ENCODE results near the gene ACSM2A.
"Not testable (repeated sequence)": the region's sequence is repeated elsewhere in the genome, so short reads cannot be mapped to it uniquely, and the experiment has no call there.

ACSM2A gene

DNA sequence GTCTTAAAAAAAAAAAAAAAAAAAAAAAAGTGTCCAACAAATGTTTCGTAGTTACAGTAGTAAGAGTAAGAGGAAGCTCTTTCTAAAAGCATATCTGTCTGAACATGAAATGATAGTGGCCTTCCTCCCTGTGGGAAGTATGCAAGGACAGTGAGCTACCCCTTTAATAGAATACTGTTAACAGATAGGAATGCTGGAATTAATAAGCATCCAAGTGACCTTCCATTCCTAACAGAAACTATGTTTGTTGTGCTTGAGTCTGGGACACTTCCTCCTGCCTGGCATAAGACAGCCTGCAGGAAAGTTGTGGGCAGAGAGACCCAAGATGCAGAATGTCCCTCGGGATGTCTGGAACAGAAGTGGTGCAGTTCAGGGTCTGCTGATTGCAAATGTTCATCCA lies 12.4 kb upstream of the ACSM2A start:
- H3K4me3 Mint-ChIP-seq; H3K36me3 Mint-ChIP-seq (ENCODE audit: low read depth); H3K27ac Mint-ChIP-seq; H3K4me1 Mint-ChIP-seq (ENCODE audit: low read depth); H3K27me3 Mint-ChIP-seq; H3K9me3 Mint-ChIP-seq: not testable (repeated sequence)

DNA sequence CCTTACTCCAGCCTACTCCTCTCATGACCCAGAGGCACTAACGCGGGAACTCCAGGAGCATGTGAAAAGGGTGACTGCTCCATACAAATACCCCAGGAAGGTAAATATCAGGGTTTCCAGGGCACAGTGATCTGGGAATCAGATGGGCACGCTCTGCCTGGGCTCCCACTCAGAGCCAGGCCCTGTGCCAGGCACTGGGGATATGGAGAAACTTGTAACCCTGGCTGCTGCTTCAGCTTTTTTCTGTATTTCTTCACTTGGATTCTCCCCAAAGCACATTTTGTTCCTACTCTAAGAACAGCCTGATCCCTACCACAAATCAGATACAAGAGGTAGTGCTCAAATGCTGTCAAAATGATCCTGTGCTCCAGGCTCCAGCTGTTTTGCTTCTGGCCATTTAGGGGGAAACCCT lies 11.5 kb upstream of the ACSM2A start:
- H3K27me3 Mint-ChIP-seq; H3K36me3 Mint-ChIP-seq (ENCODE audit: low read depth); H3K9me3 Mint-ChIP-seq; H3K4me3 Mint-ChIP-seq; H3K27ac Mint-ChIP-seq; H3K4me1 Mint-ChIP-seq (ENCODE audit: low read depth): not testable (repeated sequence)

DNA sequence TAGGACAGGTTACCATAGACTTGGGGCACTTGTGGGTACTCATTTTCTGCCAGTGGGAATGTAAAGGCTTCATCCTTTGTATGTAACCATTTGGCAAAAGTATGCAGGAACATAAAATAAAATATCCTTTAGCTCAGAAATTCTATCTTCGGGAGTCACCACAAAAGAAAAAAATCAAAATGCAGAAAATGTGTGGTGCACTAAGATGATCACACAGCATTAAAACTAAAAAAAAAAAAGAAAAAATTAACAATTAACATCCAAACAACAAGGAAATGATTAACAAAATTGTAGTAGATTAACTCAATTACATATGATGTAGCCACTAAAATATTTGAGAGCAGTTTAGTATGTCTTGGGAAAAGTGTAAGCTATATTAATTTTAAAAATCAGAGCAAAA lies 10.6 kb upstream of the ACSM2A start:
- H3K36me3 Mint-ChIP-seq (ENCODE audit: low read depth); H3K4me3 Mint-ChIP-seq; H3K27me3 Mint-ChIP-seq; H3K4me1 Mint-ChIP-seq (ENCODE audit: low read depth); H3K9me3 Mint-ChIP-seq; H3K27ac Mint-ChIP-seq: not testable (repeated sequence)

- Mint-ChIP-seq H3K36me3 (ENCODE audit: low read depth) (no peaks in the 10 kb centered on the region), H3K4me3 (no peak overlapping the region), H3K9me3 (no peaks in the 10 kb centered on the region), H3K27ac (no peak overlapping the region), H3K27me3 (no peaks in the 10 kb centered on the region), H3K4me1 (ENCODE audit: low read depth) (no peaks in the 10 kb centered on the region)
These were observed 10.1 kb upstream of the ACSM2A start for GRCh38 chr16:20441191-20441590.

GRCh38 chr16:20441859-20442258 lies 9.5 kb upstream of the ACSM2A start:
- not testable (repeated sequence) for H3K4me3 Mint-ChIP-seq; H3K36me3 Mint-ChIP-seq (ENCODE audit: low read depth); H3K9me3 Mint-ChIP-seq; H3K27ac Mint-ChIP-seq; H3K4me1 Mint-ChIP-seq (ENCODE audit: low read depth); H3K27me3 Mint-ChIP-seq

DNA sequence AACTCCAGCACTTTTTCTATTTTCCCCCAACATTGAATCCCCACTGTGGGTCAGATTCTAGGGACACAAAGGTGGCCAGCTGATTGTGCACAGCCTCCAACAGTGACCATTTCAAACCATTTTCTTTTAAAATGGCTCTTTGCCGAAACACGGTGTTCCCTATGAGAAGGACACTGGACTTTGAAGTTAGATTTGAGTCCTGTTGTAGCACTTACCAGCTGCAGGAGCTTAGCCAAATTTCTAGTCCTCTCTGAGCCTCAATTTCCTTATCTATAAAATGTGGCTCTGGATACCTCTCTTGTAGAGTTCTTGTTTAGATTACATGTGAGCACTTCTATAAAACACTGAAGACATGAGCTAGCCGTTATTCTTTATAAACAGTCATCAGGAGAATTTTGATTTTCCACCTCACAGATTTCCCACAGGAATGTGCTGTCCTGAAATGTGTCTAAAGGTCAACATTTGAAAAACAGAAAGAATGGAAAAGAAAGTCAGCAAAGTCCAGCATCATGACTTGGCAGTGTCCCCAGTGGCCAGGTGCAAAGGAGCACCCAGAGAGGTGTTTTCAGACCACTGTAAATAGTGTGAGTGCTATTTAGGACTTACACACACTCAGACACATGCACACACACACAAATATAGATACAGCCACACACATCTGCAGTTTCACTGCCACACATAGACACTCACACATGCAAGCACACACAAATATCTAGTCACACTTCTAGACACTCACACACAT lies 4.5 kb upstream of the ACSM2A start:
- H3K4me3 Mint-ChIP-seq; H3K36me3 Mint-ChIP-seq (ENCODE audit: low read depth); H3K27ac Mint-ChIP-seq; H3K9me3 Mint-ChIP-seq; H3K27me3 Mint-ChIP-seq; H3K4me1 Mint-ChIP-seq (ENCODE audit: low read depth): not testable (repeated sequence)

DNA sequence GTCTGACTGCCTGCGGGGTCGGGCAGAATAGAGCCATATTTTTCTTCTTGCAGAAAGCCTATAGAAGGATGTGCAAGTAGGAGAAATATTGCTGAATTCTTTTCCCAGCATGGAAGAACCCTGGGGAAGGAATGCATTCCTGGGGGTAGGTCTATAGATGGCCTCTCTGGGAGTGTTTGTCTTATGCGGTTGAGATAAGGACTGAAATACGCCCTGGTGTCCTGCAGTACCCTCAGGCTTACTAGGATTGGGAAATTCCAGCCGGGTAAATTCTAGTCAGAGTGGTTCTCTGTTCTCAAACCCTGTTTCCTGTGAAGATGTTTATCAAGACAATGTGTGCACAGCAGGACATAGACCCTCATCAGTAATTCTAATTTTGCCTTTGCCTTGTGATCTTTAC lies 2.3 kb downstream of the ACSM2A start:
- not testable (repeated sequence) for H3K4me1 Mint-ChIP-seq (ENCODE audit: low read depth); H3K27me3 Mint-ChIP-seq; H3K9me3 Mint-ChIP-seq; H3K27ac Mint-ChIP-seq; H3K4me3 Mint-ChIP-seq; H3K36me3 Mint-ChIP-seq (ENCODE audit: low read depth)

DNA sequence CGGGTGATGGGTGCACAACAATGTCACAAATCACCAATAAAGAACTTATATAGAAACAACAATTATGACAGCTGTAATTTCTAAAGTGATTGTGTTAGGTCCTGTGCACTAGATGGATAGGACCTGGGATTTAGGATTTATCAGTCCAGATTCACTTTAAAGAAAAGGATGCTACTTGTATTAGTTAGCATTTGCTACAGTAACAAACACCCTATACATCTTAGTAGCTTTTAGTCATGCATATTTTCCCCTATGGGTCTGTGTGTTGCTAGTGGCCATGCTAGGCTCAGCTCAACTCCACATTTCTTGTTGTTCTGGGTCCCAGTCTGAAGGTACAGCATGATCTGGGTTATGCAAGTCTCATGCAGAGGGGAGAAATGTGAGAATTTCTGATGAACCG lies 7.9 kb downstream of the ACSM2A start:
- not testable (repeated sequence) for H3K36me3 Mint-ChIP-seq (ENCODE audit: low read depth); H3K27ac Mint-ChIP-seq; H3K9me3 Mint-ChIP-seq

DNA sequence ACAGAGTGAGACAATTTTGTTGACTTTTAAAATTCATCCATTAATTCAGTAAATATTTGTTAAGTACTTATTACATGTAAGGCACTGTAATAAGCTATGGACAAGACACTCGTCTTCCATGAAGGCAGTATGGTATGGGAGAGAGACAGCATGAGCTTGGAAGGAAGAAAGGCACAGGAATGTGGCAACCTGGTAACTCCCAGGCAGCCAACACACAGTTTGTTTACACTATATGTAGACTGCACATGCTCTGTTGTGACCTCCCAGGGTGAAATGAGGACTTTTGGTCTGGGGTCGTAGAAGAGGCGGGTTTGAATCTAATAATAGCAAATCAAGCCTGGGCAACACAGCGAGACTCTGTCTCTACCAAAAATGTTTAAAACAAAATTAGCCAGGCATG lies 9.0 kb downstream of the ACSM2A start:
- not testable (repeated sequence) for H3K9me3 Mint-ChIP-seq; H3K27me3 Mint-ChIP-seq; H3K27ac Mint-ChIP-seq; H3K4me1 Mint-ChIP-seq (ENCODE audit: low read depth); H3K4me3 Mint-ChIP-seq; H3K36me3 Mint-ChIP-seq (ENCODE audit: low read depth)

More for the DNA sequence above, 7.9 kb downstream of the ACSM2A start:
- not testable (repeated sequence) for H3K4me1 Mint-ChIP-seq (ENCODE audit: low read depth); H3K4me3 Mint-ChIP-seq; H3K27me3 Mint-ChIP-seq

GRCh38 chr16:20468954-20469353 lies 17.6 kb downstream of the ACSM2A start:
- not testable (repeated sequence) for H3K4me3 Mint-ChIP-seq; H3K27me3 Mint-ChIP-seq; H3K36me3 Mint-ChIP-seq (ENCODE audit: low read depth); H3K27ac Mint-ChIP-seq; H3K4me1 Mint-ChIP-seq (ENCODE audit: low read depth); H3K9me3 Mint-ChIP-seq

GRCh38 chr16:20469930-20470329 lies 18.6 kb downstream of the ACSM2A start:
- H3K4me1 Mint-ChIP-seq (ENCODE audit: low read depth); H3K36me3 Mint-ChIP-seq (ENCODE audit: low read depth); H3K27ac Mint-ChIP-seq; H3K4me3 Mint-ChIP-seq; H3K9me3 Mint-ChIP-seq; H3K27me3 Mint-ChIP-seq: not testable (repeated sequence)

DNA sequence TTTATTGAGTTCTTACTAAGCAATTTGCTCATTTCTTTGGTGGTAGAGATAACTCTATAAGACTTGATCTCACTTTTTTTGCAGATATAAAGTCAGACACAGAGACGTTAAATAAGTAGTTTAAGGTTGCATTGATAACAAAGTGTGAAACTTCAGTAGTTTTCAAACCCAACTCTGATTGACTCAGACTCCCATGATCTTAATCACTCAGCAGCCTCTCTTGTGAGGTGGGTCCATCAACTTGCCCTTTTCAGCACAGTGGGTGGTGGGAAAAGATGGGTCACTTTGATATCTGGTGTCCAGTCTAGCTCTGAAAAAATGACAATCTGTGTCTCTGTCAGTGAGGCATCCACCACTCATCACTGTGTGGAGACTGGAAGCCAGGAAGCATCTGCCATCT lies 19.4 kb downstream of the ACSM2A start:
- H3K4me3 Mint-ChIP-seq; H3K27me3 Mint-ChIP-seq; H3K36me3 Mint-ChIP-seq (ENCODE audit: low read depth); H3K27ac Mint-ChIP-seq; H3K4me1 Mint-ChIP-seq (ENCODE audit: low read depth); H3K9me3 Mint-ChIP-seq: not testable (repeated sequence)

DNA sequence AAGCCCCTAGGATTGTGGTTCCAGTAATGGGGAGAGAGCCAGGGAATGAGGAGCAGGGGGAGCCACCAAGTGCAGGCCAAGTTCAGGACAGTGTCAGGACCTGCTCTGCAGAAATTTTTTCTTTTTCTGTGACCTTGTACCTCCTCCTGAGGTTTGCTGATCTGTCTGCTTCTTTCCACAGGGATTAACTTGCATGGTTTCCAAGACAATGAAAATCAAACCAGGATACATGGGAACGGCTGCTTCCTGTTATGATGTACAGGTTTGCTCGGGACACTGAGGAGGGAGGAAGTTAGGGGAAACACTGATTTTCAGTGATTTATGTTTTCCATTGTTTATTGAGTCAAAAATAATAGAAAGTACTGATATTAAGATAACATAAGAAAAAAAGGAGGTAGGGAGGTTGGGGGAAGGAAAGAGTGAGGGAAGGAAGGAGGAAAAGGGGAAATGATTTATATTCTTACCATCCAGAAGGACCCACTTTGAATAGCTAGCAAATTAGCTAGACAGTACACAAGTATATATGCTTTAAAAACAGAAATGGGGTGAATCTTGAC lies 25.9 kb downstream of the ACSM2A start:
- not testable (repeated sequence) for H3K4me3 Mint-ChIP-seq; H3K27ac Mint-ChIP-seq; H3K4me1 Mint-ChIP-seq (ENCODE audit: low read depth); H3K9me3 Mint-ChIP-seq; H3K36me3 Mint-ChIP-seq (ENCODE audit: low read depth); H3K27me3 Mint-ChIP-seq

GRCh38 chr16:20483989-20484388 lies 32.7 kb downstream of the ACSM2A start:
- H3K4me3 Mint-ChIP-seq; H3K9me3 Mint-ChIP-seq; H3K27me3 Mint-ChIP-seq; H3K27ac Mint-ChIP-seq; H3K4me1 Mint-ChIP-seq (ENCODE audit: low read depth); H3K36me3 Mint-ChIP-seq (ENCODE audit: low read depth): not testable (repeated sequence)

- Mint-ChIP-seq H3K9me3 (no peaks in the 10 kb centered on the region), H3K27ac (no peak overlapping the region), H3K4me3 (no peak overlapping the region), H3K36me3 (ENCODE audit: low read depth) (no peaks in the 10 kb centered on the region), H3K4me1 (ENCODE audit: low read depth) (no peaks in the 10 kb centered on the region), H3K27me3 (peaks cover 5% of the 10 kb centered on the region)
These were observed 33.4 kb downstream of the ACSM2A start for GRCh38 chr16:20484726-20485125.

DNA sequence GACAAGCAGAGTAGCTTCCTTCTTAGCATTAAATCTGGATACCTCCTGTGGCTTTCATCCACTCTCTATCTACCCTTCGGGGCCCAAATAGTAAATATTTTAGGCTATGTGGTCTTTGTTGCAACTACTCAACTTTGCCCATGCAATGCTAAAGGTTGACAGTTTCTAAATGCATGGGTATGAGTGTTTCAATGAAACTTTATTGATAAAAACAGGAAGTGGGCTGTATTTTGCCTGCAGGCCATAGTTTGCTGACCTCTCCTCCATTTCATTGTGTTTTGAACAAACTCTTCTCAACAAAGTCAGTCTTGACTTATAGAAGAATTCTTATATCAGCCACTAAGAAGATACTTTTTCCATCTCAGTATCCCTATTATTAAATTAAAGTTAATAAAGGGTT lies 34.1 kb downstream of the ACSM2A start:
- H3K4me3 Mint-ChIP-seq: no peak overlapping the region
- no peaks in the 10 kb centered on the region for H3K27me3 Mint-ChIP-seq
- no peaks in the 10 kb centered on the region for H3K36me3 Mint-ChIP-seq (ENCODE audit: low read depth)
- no peaks in the 10 kb centered on the region for H3K4me1 Mint-ChIP-seq (ENCODE audit: low read depth)
- no peaks in the 10 kb centered on the region for H3K9me3 Mint-ChIP-seq
- H3K27ac Mint-ChIP-seq: no peak overlapping the region

All from stimulated activated naive CD8-positive, alpha-beta T cell treated with anti-CD3 and anti-CD28 coated beads, Interleukin-15, Interleukin-2, amounts not matched to agents 100 ng/mL and 50 ng/mL, for 24 hours (primary cell).